HG02870 (cell line): ENCODE measurements around the gene ATP8B4.
"Not testable (repeated sequence)": the region's sequence is repeated elsewhere in the genome, so short reads cannot be mapped to it uniquely, and the experiment has no call there.

Experiments used
- ATAC-seq: cut with Tn5 transposase; IDR thresholded peaks from one replicate; pipeline ENCODE4 v1.9.1; 2021; ENCODE audit warnings: mild to moderate bottlenecking, moderate library complexity; ENCODE audit not compliant: unreplicated experiment

ATP8B4 gene

GRCh38 chr15:50138391-50138790 lies 19.4 kb upstream of the ATP8B4 start:
- ATAC-seq, result no peak

DNA sequence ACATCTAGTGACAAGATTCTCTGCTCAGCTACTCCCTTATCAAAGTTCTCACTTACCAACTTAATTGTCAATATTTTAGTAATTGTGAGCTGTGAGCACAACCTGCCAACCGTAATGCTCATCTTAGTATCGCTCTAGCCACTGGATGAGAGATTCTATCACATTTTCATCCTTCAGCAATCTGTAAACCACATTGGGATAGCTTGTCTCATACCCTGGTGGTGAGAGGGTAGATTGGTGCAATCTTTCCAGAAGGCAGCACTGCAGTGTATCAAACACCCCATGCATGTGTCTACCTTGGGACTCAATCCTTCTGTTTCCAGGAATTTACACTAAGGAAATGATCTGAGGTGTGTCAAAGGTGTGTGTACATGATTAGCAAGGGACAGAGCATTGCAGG lies 18.9 kb upstream of the ATP8B4 start:
- ATAC-seq, result no peak

DNA sequence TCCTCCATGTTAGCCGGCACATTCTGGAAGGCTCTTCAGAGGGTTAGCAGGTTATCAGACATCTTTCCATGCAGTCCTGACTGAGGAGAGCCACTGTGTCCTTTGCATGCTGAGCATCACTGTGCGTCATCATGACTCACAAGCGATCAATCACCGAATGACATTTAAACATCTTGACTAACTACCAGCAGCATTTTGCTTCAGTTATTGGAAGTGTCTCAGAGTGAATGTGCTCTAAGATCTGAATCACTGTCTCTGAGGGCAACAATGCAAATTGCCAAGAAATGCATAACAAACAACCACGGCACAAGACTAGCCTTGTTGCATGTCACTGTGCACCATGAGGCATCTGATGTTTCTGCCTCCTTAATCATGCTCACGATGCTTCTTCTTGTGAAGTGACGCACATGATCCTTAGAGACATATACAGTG lies 18.3 kb upstream of the ATP8B4 start:
- no peak for ATAC-seq

- peak; percentile 63 for ATAC-seq
These were observed 16.1 kb upstream of the ATP8B4 start for GRCh38 chr15:50135031-50135551.

GRCh38 chr15:50134524-50135024 lies 15.5 kb upstream of the ATP8B4 start:
- peak; percentile 79 for ATAC-seq

DNA sequence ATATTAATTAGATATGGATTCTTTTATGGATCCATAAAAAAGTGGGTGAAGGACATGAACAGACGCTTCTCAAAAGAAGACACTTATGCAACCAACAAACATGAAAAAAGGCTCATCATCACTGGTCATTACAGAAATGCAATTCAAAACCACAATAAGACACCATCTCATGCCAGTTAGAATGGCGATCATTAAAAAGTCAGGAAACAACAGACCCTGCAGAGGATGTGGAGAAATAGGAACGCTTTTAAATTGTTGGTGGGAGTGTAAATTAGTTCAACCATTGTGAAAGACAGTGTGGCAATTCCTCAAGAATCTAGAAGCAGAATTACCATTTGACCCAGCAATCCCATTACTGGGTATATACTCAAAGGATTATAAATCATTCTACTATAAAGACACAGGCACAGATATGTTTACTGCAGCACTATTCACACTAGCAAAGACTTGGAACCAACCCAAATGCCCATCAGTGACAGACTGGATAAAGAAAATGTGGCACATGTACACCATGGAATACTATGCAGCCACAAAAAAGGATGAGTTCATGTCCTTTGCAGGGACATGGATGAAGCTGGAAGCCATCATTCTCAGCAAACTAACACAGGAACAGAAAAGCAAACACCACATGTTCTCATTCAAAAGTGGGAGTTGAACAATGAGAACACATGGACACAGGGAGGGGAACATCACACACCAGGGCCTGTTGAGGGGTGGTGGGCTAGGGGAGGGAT lies 13.4 kb upstream of the ATP8B4 start:
- ATAC-seq, result not testable (repeated sequence)

DNA sequence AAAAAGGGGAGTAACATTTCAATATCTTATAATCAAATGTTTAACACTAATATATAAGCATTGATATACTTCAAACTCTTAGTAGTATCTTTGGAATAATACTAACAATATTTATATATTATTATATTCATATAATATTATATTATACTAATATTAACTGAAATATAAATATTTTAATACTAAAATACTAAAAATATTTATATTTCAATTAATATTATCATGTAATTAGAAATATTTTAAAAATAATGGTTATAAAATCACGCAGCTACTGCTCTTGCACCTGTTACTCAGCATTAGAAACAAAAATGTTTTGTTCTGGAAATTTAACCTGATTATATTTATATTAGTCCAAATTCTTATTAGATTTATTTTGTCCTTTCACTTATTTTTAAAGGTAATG lies 12.6 kb upstream of the ATP8B4 start:
- no peak for ATAC-seq

DNA sequence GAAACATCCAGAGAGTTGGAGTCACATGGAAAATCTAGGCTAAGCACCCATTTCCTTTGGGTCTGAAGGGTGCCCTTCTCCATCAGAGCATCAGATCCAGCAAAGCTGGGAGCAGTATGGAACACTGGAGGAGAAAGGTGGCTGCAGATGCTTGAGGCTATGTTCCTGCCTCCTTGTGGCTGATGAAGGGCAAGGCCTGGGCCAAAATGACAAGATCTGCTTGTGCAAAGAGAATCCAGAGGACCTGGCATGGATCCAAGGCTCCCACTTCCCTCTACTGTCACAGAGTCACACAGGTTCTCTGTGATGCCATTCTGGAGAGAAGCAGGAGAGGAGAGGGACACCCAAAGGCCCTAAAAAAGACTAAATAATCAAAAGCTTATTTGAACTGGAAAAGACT lies 9.2 kb upstream of the ATP8B4 start:
- ATAC-seq, result no peak

DNA sequence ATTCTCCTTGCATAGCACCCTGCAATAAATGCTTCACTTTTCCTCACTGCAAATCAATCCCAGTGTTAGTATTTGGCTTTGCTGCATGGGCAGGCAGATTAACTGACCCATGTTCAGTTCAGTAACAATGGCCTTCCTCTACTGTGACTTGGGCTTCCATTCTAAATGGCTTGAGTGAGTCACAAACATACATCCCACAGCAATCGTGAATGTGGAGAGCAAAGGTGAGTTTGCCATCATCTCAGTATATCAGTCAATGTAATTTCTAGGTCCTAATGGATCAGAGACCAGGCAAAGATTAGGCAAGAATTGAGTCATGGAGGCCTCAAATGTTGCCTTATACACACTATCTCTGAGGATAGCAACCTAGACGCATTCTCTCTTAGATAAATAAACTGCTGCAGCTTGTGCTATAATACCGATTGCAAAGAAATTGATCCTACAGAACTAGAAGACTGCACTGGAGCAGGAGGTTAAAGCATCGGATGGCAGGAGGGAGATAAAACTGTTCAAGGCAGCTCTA lies 8.3 kb upstream of the ATP8B4 start:
- ATAC-seq, result no peak

GRCh38 chr15:50126072-50126471 lies 7.0 kb upstream of the ATP8B4 start:
- no peak for ATAC-seq

DNA sequence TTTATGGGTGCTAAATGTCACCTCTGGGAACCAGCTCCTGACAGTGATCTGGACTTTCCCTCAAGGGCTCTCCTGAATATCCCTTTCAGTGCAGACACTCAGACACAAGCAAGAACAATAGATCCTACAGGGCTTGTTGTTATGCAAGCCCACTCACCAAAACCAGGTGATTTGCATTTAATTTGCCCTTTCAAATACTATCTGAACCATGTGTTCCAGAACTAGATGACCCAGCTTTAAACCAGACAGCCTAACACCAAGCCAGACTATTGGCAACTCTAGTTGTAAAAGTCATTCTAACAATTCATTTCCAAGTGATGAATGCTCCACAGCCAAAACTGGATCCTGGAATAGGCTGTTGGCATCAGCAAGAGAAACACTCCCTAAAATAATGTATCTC lies 5.6 kb upstream of the ATP8B4 start:
- no peak for ATAC-seq

- no peak for ATAC-seq
These were observed 5.0 kb upstream of the ATP8B4 start for GRCh38 chr15:50123861-50124557.

- no peak for ATAC-seq
These were observed 1.7 kb upstream of the ATP8B4 start for GRCh38 chr15:50120729-50121128.

DNA sequence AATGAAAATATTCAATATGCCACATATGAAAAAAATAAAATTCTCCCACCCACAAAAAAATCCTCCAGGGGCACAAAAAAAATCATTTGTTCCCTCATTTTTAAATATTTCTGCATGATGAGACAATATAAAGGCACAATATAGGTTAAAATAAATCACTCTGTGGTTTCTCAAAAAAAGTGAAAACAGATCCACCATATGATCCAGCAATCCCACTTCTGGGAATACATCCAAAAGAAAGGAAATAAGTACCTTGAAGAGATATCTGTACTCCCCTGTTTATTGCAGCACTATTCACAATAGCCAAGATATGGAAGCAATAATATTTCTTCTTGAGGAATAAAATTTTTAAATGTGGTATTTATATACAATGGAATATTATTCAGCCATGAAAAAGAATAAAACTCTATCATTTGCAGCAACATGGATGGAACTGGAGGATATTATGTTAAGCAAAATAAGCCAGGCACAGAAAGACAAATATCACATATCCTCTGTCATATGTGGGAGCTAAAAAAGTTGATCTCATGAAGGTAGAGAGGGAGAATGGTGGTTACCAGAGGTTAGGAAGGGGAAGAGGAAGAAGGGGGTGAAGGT lies 1.5 kb downstream of the ATP8B4 start:
- ATAC-seq, result no peak

DNA sequence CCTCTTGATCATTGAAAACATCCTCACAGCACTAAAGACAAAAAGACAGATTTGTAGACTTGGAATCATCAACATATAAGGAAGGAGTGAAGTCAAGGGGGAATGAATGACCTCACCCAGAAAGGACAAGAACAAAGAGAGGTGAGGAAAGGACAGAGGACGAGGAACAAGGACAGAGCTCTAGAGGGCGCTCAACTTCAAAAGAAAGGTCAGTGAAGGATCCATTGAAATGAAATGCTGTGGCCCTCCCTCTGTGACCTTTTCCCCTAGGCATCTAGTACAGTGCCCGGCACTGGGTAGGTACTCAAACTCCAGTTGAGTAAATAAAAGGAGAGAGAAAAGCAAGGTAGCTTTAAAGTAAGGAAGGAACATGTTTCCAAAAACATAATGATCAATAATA lies 2.6 kb downstream of the ATP8B4 start:
- ATAC-seq, result peak; percentile 47

GRCh38 chr15:50113992-50114780 lies 4.8 kb downstream of the ATP8B4 start:
- no peak for ATAC-seq

- ATAC-seq, result peak; percentile 49
These were observed 5.9 kb downstream of the ATP8B4 start for GRCh38 chr15:50113187-50113505.

DNA sequence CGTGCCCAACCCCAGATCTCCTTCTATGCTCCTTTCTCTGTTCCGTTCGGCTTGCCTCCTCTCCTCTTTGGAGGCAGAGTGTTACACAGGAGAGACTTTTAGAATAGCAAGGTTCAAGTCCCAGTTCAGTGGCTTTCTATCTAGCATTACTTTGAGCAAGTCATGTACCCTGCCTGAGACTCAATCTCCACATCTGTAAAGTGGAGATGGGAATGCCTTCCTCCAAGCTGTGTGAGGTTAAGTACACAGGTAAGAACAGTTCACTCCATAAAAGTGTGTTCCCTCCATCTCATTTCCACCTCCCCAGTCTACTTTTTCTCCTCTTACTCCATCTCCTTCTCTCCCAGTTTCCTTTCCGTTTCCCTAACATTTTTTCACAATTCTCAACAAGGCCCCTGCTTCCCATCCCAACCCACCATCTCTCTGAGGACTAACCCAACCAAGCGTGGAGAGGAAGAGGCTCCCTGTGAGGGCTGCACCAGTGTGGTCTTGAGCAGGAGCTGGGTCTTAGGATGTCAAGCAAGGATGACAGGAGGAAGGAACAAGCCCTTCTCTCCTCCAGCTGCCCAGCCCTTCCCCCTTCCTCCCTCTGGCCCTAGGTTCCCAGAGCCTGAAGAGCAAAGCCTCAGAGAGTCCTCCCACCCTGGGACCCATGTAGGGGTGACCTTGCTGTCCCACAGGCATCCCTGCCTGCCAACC lies 6.4 kb downstream of the ATP8B4 start:
- peak; percentile 13 for ATAC-seq

DNA sequence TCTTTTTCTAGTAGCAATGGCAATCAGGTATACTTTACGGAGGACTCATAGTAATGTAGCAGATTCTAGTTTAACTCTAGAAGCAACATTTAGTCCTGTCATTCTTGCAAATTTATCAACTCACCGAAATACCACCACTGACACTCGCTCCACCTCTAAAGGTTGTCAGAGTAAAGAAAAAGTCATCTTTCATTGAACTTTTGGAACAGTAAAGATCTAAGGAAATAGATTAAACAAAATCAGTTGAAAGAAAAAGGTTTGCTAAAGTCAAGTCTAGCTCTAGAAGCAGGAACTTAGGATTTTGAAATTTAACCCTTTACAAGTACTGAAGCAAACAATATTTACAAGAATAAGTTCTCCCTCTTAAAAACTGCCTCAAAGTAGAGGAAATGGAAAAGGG lies 8.7 kb downstream of the ATP8B4 start:
- ATAC-seq, result no peak
